ENCODE measurements around the gene PTTG1.

DNA sequence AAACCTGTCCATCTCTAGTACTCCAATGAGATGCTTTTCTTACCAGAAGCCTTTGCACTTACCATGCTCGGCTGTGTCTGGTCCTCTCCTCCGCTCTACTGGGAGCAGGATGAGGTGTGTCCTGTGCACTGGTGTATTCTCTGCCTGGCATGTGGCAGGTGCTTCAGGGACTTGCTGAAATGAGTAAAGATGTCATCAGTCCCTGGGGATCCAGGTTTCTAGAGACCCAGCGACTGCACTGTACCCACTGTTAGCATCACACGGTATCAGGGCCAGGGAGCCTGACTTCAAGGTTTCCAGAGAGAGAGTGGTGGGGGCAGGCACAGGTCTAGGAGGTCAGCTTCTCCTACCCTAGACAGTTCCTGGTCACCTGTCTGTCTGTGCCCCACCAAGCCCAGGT is 10.5 kb downstream of the PTTG1 start:
- TF ChIP-seq ZNF274 (IDR thresholded peaks at IDR 0.05; ENCODE audit: low read depth, low read length) (no peak), YY1 (IDR thresholded peaks at IDR 0.05; ENCODE audit: insufficient read depth, insufficient read length) (no peak)
